ENCODE measurements around the gene DMGDH. TPM values are rescaled to one million over a fixed set of nuclear protein-coding genes. Genes with fewer than 3 reads are reported as not detected.
"Not testable (repeated sequence)": the region's sequence is repeated elsewhere in the genome, so short reads cannot be mapped to it uniquely, and the experiment has no call there.

DMGDH gene
- polyA plus RNA-seq, 1 donor: 1.3 TPM

DNA sequence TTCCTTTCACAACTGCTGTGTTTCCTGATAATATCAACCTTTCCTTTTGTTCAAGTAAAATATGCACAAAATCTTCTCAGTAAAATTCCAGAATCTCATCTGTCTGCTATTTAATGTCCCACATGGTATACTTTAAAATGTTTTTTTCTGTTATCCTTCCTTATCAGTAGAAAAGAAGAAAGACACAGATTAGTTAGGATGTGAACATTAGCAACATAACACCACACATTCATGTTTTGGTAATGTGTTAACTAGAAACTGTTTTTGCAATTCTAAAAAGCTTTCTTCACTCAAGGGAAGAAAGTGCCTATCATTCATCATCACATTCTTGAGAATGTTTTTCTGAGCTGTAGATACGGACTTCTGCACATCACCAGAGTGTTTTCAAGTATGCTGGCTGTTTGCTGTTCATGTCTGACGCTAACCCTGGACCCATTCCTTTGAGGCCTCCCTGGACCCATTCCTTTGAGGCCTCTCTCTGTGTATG is 73.9 kb downstream of the DMGDH start:
- no peaks in the 10 kb centered on the region for H3K4me1 ChIP-seq (ENCODE audit: control insufficient read depth, insufficient read depth, low read length)
- no peaks in the 10 kb centered on the region for H3K9me3 ChIP-seq (ENCODE audit: control insufficient read depth, low read depth, low read length)
- no peak overlapping the region for H3K4me3 ChIP-seq (ENCODE audit: low read length)
- no peaks in the 10 kb centered on the region for H3K36me3 ChIP-seq (ENCODE audit: control insufficient read depth, insufficient read depth, low read length)
- WGBS (ENCODE audit: insufficient coverage, low lambda C conversion rate): no CpG with 5 or more reads among the region's 2 CpGs
- DNase-seq: no peak
- H3K27me3 ChIP-seq (ENCODE audit: control insufficient read depth, insufficient read depth, low read length): no peaks in the 10 kb centered on the region
- no peak overlapping the region for H3K27ac ChIP-seq (ENCODE audit: low read length)

DNA sequence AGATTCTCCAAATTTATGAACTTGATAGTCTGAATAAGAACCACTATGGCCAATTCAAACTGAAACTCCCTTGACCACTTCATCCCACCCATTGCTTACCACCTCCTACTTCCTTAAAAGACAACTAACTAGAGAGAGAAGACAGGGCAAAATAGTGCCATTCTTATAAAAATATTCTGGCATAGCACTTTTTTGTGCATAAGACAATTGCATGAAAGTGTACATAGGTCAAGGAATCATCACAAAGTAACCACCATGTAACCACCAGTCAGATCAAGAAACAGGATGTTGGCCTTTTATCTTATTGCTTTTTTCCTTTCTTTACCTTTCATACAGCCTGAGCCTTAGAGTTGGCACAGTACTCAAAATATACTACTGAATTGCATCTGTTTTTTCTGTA is 76.3 kb downstream of the DMGDH start:
- H3K4me1 ChIP-seq (ENCODE audit: control insufficient read depth, insufficient read depth, low read length): no peaks in the 10 kb centered on the region

GRCh38 chr5:78992146-78992545 is 77.3 kb downstream of the DMGDH start:
- no CpG with 5 or more reads among the region's 2 CpGs for WGBS (ENCODE audit: insufficient coverage, low lambda C conversion rate)

More for the DNA sequence above, 76.3 kb downstream of the DMGDH start:
- no peak overlapping the region for H3K4me3 ChIP-seq (ENCODE audit: low read length)
- no peaks in the 10 kb centered on the region for H3K27me3 ChIP-seq (ENCODE audit: control insufficient read depth, insufficient read depth, low read length)
- no peaks in the 10 kb centered on the region for H3K9me3 ChIP-seq (ENCODE audit: control insufficient read depth, low read depth, low read length)
- DNase-seq: no peak
- H3K27ac ChIP-seq (ENCODE audit: low read length): no peak overlapping the region
- H3K36me3 ChIP-seq (ENCODE audit: control insufficient read depth, insufficient read depth, low read length): no peaks in the 10 kb centered on the region

DNA sequence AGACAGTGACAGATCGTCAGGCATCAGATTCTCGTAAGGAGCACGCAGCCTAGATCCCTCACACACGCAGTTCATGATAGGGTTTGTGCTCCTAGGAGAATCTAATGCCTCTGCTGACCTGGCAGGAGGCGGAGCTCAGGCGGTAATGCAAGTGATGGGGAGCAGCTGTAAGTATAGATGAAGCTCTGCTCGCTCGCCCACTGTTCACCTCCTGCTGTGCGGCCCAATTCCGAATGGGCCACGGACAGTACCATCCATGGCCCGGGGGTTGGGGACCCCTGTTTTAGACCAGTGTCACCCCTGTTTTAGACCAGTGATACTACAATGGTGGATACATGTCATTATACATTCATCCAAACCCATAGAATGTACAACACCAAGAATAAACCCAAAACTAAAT is 80.4 kb downstream of the DMGDH start:
- H3K36me3 ChIP-seq (ENCODE audit: control insufficient read depth, insufficient read depth, low read length): no peaks in the 10 kb centered on the region
- no peak overlapping the region for H3K27ac ChIP-seq (ENCODE audit: low read length)
- no peak for DNase-seq
- no peaks in the 10 kb centered on the region for H3K27me3 ChIP-seq (ENCODE audit: control insufficient read depth, insufficient read depth, low read length)
- H3K4me1 ChIP-seq (ENCODE audit: control insufficient read depth, insufficient read depth, low read length): no peaks in the 10 kb centered on the region
- H3K4me3 ChIP-seq (ENCODE audit: low read length): no peak overlapping the region
- no peaks in the 10 kb centered on the region for H3K9me3 ChIP-seq (ENCODE audit: control insufficient read depth, low read depth, low read length)
- no CpG with 5 or more reads among the region's 12 CpGs for WGBS (ENCODE audit: insufficient coverage, low lambda C conversion rate)

More at GRCh38 chr5:78992146-78992545, 77.3 kb downstream of the DMGDH start:
- Histone ChIP-seq H3K36me3 (ENCODE audit: control insufficient read depth, insufficient read depth, low read length) (no peaks in the 10 kb centered on the region), H3K4me3 (ENCODE audit: low read length) (no peak overlapping the region), H3K27me3 (ENCODE audit: control insufficient read depth, insufficient read depth, low read length) (no peaks in the 10 kb centered on the region), H3K4me1 (ENCODE audit: control insufficient read depth, insufficient read depth, low read length) (no peaks in the 10 kb centered on the region), H3K9me3 (ENCODE audit: control insufficient read depth, low read depth, low read length) (no peaks in the 10 kb centered on the region), H3K27ac (ENCODE audit: low read length) (no peak overlapping the region)
- DNase-seq: no peak

GRCh38 chr5:78985725-78986223 is 83.7 kb downstream of the DMGDH start:
- H3K27me3 ChIP-seq (ENCODE audit: control insufficient read depth, insufficient read depth, low read length): no peaks in the 10 kb centered on the region
- 0% methylated on average over 1 of the region's 11 CpGs for WGBS (ENCODE audit: insufficient coverage, low lambda C conversion rate)
- H3K27ac ChIP-seq (ENCODE audit: low read length): peak overlapping the region; percentile 90
- no peaks in the 10 kb centered on the region for H3K36me3 ChIP-seq (ENCODE audit: control insufficient read depth, insufficient read depth, low read length)
- no peaks in the 10 kb centered on the region for H3K9me3 ChIP-seq (ENCODE audit: control insufficient read depth, low read depth, low read length)
- peak; percentile 43 to 70 for DNase-seq
- H3K4me1 ChIP-seq (ENCODE audit: control insufficient read depth, insufficient read depth, low read length): peaks cover 4% of the 10 kb centered on the region
- H3K4me3 ChIP-seq (ENCODE audit: low read length): peak overlapping the region; percentile 60

- peak in 1 of 2 donors; percentile 26 for DNase-seq
- peak within 1 kb of the TSS; percentile 60 for H3K4me3 ChIP-seq (ENCODE audit: low read length)
- WGBS (ENCODE audit: insufficient coverage, low lambda C conversion rate): 0% methylated on average over 1 of the region's 57 CpGs
Measured at GRCh38 chr5:78985116-78985724, 84.3 kb downstream of the DMGDH start, which contains the start of gene ARSB. ARSB (minus strand) TSS chr5:78985310; CDS start chr5:78985248, 62 bp downstream.

GRCh38 chr5:78984439-78985115 is 84.9 kb downstream of the DMGDH start:
- no peaks in the 10 kb centered on the region for H3K36me3 ChIP-seq (ENCODE audit: control insufficient read depth, insufficient read depth, low read length)
- no peaks in the 10 kb centered on the region for H3K27me3 ChIP-seq (ENCODE audit: control insufficient read depth, insufficient read depth, low read length)
- H3K9me3 ChIP-seq (ENCODE audit: control insufficient read depth, low read depth, low read length): no peaks in the 10 kb centered on the region
- H3K4me1 ChIP-seq (ENCODE audit: control insufficient read depth, insufficient read depth, low read length): peaks cover 10% of the 10 kb centered on the region
- DNase-seq: peak; percentile 88 to 95
- no CpG with 5 or more reads among the region's 79 CpGs for WGBS (ENCODE audit: insufficient coverage, low lambda C conversion rate)
- peak overlapping the region; percentile 60 for H3K4me3 ChIP-seq (ENCODE audit: low read length)
- H3K27ac ChIP-seq (ENCODE audit: low read length): peak overlapping the region; percentile 90

More at GRCh38 chr5:78985116-78985724, 84.3 kb downstream of the DMGDH start, which contains the start of gene ARSB:
- H3K36me3 ChIP-seq (ENCODE audit: control insufficient read depth, insufficient read depth, low read length): no peaks in the 10 kb centered on the region
- H3K27me3 ChIP-seq (ENCODE audit: control insufficient read depth, insufficient read depth, low read length): no peaks in the 10 kb centered on the region
- peak within 1 kb of the TSS; percentile 90 for H3K27ac ChIP-seq (ENCODE audit: low read length)
- H3K4me1 ChIP-seq (ENCODE audit: control insufficient read depth, insufficient read depth, low read length): peaks cover 9% of the 10 kb centered on the region
- no peaks in the 10 kb centered on the region for H3K9me3 ChIP-seq (ENCODE audit: control insufficient read depth, low read depth, low read length)

- 10% methylated on average over 2 of the region's 17 CpGs for WGBS (ENCODE audit: insufficient coverage, low lambda C conversion rate)
Measured at GRCh38 chr5:78983601-78984438, 85.7 kb downstream of the DMGDH start.

GRCh38 chr5:78983194-78983593 is 86.3 kb downstream of the DMGDH start:
- 100% methylated on average over 2 of the region's 9 CpGs for WGBS (ENCODE audit: insufficient coverage, low lambda C conversion rate)
- Histone ChIP-seq H3K4me1 (ENCODE audit: control insufficient read depth, insufficient read depth, low read length) (peaks cover 10% of the 10 kb centered on the region), H3K27ac (ENCODE audit: low read length) (peak overlapping the region; percentile 90)
- H3K4me3 ChIP-seq (ENCODE audit: low read length); H3K9me3 ChIP-seq (ENCODE audit: control insufficient read depth, low read depth, low read length); DNase-seq; H3K36me3 ChIP-seq (ENCODE audit: control insufficient read depth, insufficient read depth, low read length); H3K27me3 ChIP-seq (ENCODE audit: control insufficient read depth, insufficient read depth, low read length): not testable (repeated sequence)

More at GRCh38 chr5:78983601-78984438, 85.7 kb downstream of the DMGDH start:
- peak in 1 of 2 donors; percentile 14 for DNase-seq
- Histone ChIP-seq H3K4me1 (ENCODE audit: control insufficient read depth, insufficient read depth, low read length) (peaks cover 10% of the 10 kb centered on the region), H3K4me3 (ENCODE audit: low read length) (peak overlapping the region; percentile 60), H3K27ac (ENCODE audit: low read length) (peak overlapping the region; percentile 90), H3K36me3 (ENCODE audit: control insufficient read depth, insufficient read depth, low read length) (no peaks in the 10 kb centered on the region), H3K27me3 (ENCODE audit: control insufficient read depth, insufficient read depth, low read length) (no peaks in the 10 kb centered on the region), H3K9me3 (ENCODE audit: control insufficient read depth, low read depth, low read length) (no peaks in the 10 kb centered on the region)

DNA sequence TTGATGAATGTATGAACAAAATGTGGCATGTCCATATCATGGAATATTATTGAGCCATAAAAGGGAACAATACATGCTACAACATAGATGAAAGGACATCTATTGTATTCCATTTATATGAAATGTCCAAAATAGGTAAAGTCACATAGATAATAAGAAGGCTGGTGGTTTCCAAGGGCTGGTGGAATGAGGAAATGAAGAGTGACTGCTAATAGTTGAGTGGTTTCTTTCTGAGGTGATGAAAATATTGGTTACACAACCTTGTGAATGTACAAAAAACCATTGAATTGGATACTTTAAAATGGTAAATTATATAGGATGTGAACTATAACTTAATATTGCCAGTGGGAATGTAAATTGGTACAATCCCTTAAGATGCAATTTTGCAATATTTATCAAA is 89.6 kb downstream of the DMGDH start:
- H3K27ac ChIP-seq (ENCODE audit: low read length): peak overlapping the region; percentile 59
- no peaks in the 10 kb centered on the region for H3K9me3 ChIP-seq (ENCODE audit: control insufficient read depth, low read depth, low read length)
- peaks cover 16% of the 10 kb centered on the region for H3K4me1 ChIP-seq (ENCODE audit: control insufficient read depth, insufficient read depth, low read length)
- no peaks in the 10 kb centered on the region for H3K27me3 ChIP-seq (ENCODE audit: control insufficient read depth, insufficient read depth, low read length)
- no peak overlapping the region for H3K4me3 ChIP-seq (ENCODE audit: low read length)
- DNase-seq: no peak
- no peaks in the 10 kb centered on the region for H3K36me3 ChIP-seq (ENCODE audit: control insufficient read depth, insufficient read depth, low read length)
